ENCODE results near the gene PRKRA.
"Not testable (repeated sequence)": the region's sequence is repeated elsewhere in the genome, so short reads cannot be mapped to it uniquely, and the experiment has no call there.

PRKRA gene

GRCh38 chr2:178413472-178414265 lies 37.3 kb downstream of the PRKRA start:
- DNase-seq = peak; percentile 89

- not testable (repeated sequence) for DNase-seq
Observed at GRCh38 chr2:178412453-178412852, 38.5 kb downstream of the PRKRA start.

- no peak for DNase-seq
Observed at GRCh38 chr2:178412047-178412446, 38.9 kb downstream of the PRKRA start.

GRCh38 chr2:178409261-178409660 lies 41.7 kb downstream of the PRKRA start:
- no peak for DNase-seq

- DNase-seq = peak; percentile 94
Observed at GRCh38 chr2:178404368-178404767, 46.6 kb downstream of the PRKRA start.

GRCh38 chr2:178403671-178404306 lies 47.2 kb downstream of the PRKRA start:
- DNase-seq = peak; percentile 82

- no peak for DNase-seq
Observed at GRCh38 chr2:178401994-178402437, 49.0 kb downstream of the PRKRA start.

GRCh38 chr2:178397002-178397605 lies 53.9 kb downstream of the PRKRA start:
- DNase-seq = peak; percentile 66

GRCh38 chr2:178395941-178396570 lies 54.9 kb downstream of the PRKRA start:
- no peak for DNase-seq

GRCh38 chr2:178395295-178395694 lies 55.7 kb downstream of the PRKRA start:
- DNase-seq = no peak

GRCh38 chr2:178394859-178395258 lies 56.1 kb downstream of the PRKRA start:
- no peak for DNase-seq

GRCh38 chr2:178392215-178392614 lies 58.8 kb downstream of the PRKRA start:
- DNase-seq = no peak

GRCh38 chr2:178391701-178392100 lies 59.3 kb downstream of the PRKRA start:
- no peak for DNase-seq

- no peak for DNase-seq
Observed at GRCh38 chr2:178388287-178388686, 62.7 kb downstream of the PRKRA start.

GRCh38 chr2:178386986-178387597 lies 63.9 kb downstream of the PRKRA start:
- DNase-seq = peak; percentile 21

GRCh38 chr2:178385595-178386148 lies 65.3 kb downstream of the PRKRA start:
- DNase-seq = no peak

GRCh38 chr2:178383718-178384117 lies 67.3 kb downstream of the PRKRA start:
- DNase-seq = no peak
